WTC11 (cell line): ENCODE measurements around the gene PKP4.

ENCODE experiments used
- KAT7 ChIP-seq: sonication (generic); formaldehyde crosslinking; IDR thresholded peaks from 2 replicates; pipeline ENCODE4 v1.8.1; 2023; ENCODE audit warnings: missing genetic modification reagents, mild to moderate bottlenecking, borderline replicate concordance
- NFATC4 ChIP-seq: fragments of 250-450 bp; sonication (Bioruptor Pico); IDR thresholded peaks from 2 replicates; pipeline ENCODE4 v1.9.0; 2021; ENCODE audit warnings: mild to moderate bottlenecking
- NFYB ChIP-seq: sonication (generic); formaldehyde crosslinking; conservative IDR thresholded peaks from 2 replicates; pipeline ENCODE4 v1.8.0; 2022; ENCODE audit warnings: low read depth, missing genetic modification reagents
- TEAD1 ChIP-seq: sonication (generic); formaldehyde crosslinking; IDR thresholded peaks from 2 replicates; pipeline ENCODE4 v1.8.0; 2022; ENCODE audit warnings: mild to moderate bottlenecking, missing genetic modification reagents
- ZNF423 ChIP-seq: fragments of 250-450 bp; sonication (Bioruptor Pico); IDR thresholded peaks from 2 replicates; pipeline ENCODE4 v2.1.2; 2022; ENCODE audit warnings: mild to moderate bottlenecking, moderate library complexity
- TF ChIP-seq, protein P1 (sequence below): fragments of 200-600 bp; IDR thresholded peaks from 2 replicates; pipeline ENCODE4 v1.8.0; 2022; ENCODE audit warnings: antibody characterized with exemption
- TF ChIP-seq, protein P2 (sequence below): sonication (generic); formaldehyde crosslinking; conservative IDR thresholded peaks from 2 replicates; pipeline ENCODE4 v1.8.1; 2023; ENCODE audit warnings: mild to moderate bottlenecking, low read depth, missing genetic modification reagents, moderate library complexity

- TF ChIP-seq, protein P1, sequence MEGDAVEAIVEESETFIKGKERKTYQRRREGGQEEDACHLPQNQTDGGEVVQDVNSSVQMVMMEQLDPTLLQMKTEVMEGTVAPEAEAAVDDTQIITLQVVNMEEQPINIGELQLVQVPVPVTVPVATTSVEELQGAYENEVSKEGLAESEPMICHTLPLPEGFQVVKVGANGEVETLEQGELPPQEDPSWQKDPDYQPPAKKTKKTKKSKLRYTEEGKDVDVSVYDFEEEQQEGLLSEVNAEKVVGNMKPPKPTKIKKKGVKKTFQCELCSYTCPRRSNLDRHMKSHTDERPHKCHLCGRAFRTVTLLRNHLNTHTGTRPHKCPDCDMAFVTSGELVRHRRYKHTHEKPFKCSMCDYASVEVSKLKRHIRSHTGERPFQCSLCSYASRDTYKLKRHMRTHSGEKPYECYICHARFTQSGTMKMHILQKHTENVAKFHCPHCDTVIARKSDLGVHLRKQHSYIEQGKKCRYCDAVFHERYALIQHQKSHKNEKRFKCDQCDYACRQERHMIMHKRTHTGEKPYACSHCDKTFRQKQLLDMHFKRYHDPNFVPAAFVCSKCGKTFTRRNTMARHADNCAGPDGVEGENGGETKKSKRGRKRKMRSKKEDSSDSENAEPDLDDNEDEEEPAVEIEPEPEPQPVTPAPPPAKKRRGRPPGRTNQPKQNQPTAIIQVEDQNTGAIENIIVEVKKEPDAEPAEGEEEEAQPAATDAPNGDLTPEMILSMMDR: no peak
- TF ChIP-seq NFYB (CRISPR knock-in tag): no peak
- TF ChIP-seq ZNF423 (CRISPR knock-in tag): no peak
- TF ChIP-seq KAT7: no peak
- TF ChIP-seq NFATC4: no peak
- TF ChIP-seq, protein P2, sequence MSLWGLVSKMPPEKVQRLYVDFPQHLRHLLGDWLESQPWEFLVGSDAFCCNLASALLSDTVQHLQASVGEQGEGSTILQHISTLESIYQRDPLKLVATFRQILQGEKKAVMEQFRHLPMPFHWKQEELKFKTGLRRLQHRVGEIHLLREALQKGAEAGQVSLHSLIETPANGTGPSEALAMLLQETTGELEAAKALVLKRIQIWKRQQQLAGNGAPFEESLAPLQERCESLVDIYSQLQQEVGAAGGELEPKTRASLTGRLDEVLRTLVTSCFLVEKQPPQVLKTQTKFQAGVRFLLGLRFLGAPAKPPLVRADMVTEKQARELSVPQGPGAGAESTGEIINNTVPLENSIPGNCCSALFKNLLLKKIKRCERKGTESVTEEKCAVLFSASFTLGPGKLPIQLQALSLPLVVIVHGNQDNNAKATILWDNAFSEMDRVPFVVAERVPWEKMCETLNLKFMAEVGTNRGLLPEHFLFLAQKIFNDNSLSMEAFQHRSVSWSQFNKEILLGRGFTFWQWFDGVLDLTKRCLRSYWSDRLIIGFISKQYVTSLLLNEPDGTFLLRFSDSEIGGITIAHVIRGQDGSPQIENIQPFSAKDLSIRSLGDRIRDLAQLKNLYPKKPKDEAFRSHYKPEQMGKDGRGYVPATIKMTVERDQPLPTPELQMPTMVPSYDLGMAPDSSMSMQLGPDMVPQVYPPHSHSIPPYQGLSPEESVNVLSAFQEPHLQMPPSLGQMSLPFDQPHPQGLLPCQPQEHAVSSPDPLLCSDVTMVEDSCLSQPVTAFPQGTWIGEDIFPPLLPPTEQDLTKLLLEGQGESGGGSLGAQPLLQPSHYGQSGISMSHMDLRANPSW (CRISPR knock-in tag): no peak
- TF ChIP-seq TEAD1: no peak
Measured at GRCh38 chr2:158634627-158635026, 177.9 kb downstream of the PKP4 start.
